ENCODE data around the gene UBAC2.

The UBAC2 gene

DNA sequence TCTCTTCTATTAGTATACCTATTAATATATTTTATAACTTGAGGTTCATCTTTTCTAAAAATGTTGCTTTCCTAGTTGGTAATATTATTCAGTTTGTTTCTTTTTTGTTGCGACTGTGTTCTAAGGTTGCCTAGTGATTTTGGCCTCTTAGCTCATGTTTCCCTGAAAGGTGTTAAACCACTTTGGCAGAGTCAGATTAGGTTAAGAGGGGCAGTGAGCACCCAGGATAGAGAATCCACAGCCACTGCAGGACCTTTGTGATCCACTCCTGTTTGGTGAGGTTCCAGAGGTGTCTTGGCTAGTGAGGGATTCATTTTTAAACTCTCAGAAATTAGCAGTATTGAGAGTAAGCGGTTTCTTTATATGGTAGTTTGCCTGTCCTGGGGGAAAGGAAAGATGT is 72.5 kb downstream of the UBAC2 start:
- DNase-seq, result no peak

DNA sequence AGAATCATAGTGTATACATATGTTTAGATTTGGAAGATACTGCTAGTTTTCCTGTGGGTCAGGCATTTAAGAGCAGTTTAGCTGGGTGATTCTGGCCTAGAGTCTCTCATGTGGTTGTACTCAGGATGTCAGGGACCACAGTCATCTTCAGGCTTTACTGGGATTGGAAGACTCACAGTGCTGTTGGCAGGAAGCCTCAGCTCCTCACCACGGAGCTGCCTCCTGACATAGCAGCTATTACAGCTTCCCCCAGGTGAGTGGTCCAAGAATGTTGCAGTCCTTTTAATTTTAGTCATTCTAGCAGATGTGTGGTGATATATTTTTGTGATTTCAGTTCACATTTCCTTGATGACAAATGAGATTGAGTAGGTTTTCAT is 74.4 kb downstream of the UBAC2 start:
- no peak for DNase-seq

DNA sequence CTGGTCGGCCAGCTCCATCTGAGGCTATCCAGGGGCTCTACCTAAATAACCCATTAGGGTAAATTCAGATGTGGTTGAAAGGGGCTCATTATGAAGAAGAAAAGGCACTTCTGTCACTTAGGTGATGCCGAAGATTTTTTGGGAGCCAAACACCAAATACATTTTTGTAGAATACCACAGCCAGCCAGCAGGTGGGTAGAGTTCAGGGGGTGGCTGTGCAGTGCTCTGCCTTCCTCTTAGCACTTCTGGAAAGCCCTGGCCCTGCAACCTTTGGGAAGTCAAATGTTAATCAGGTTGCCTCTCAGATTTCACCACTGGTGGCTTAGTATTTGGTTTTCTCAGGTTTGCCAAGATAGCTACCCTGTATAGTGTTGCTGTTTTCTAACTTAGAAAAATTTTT is 76.1 kb downstream of the UBAC2 start:
- DNase-seq, result no peak

DNA sequence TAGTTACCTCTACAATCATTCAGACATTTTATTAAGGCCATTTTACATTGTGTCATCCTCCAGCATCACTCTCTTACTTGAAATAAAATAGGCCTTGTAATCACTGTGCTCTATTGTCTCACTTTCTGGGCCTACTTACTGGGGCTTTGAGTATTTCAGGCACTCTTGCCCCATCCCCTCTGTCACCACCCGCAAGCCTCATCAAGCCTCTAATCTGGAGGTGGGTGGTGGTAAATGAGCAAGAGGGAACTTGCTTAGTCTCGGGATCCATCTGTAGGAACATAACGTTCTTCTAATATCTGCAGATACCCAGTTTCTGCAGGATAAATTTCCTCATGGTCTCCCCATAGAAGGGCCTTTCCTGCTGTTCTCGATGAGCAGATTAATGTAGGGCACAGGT is 77.0 kb downstream of the UBAC2 start:
- no peak for DNase-seq

DNA sequence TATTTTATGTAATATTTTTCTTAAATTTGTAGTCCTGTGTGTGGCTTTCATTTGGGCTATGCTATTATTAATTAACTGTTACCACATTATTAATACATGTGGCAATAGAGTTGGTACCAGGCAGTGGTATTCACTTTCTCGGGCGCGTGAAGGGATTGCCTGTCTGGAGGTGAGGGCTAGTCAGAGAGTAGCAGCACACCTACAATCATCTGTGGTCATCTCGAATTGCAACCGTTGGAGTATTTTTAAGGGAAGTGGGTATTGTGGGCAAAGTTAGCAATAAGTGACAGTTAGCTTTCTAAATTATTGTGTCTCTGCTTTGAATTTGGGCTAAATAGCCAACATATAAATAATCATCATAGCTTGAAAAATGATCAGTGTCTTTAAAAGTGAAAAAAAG is 77.5 kb downstream of the UBAC2 start:
- no peak for DNase-seq

DNA sequence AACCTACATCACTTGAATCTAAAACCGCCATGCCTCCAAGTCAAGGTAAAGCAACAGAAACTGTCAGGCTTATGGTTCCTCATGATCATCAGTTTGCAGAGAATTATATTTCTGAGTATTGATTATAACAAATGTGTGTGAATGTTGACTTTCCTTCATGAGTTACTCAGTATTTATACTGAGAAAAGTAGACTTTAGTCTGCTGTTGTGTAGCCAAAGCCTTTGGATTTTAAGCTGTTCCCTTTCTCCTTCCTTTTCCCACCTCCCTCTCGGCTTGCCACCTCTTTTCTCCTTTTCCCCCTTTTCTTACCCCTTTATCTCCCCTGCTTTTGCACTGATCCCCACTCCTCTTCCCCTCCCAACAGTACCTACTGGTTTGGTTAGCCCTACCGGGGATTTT is 78.2 kb downstream of the UBAC2 start:
- no peak for DNase-seq

DNA sequence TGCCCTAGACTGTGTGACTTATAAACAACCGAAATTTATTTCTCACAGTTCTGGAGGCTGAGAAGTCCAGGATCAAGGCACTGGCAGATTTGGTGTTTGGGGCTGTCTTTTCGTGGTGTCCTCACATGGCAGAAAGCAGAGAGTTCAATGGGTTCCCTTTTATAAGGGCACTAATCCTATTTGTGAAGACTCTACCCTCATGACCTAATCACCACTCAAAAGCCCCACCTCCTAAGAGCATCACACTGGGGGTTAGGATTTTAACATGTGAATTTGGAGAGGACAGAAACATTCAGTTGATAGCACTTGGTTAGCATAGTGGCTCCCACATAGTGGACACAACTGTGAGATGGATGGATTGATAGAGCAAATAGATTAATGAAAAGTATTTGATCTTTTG is 79.0 kb downstream of the UBAC2 start:
- DNase-seq, result no peak

DNA sequence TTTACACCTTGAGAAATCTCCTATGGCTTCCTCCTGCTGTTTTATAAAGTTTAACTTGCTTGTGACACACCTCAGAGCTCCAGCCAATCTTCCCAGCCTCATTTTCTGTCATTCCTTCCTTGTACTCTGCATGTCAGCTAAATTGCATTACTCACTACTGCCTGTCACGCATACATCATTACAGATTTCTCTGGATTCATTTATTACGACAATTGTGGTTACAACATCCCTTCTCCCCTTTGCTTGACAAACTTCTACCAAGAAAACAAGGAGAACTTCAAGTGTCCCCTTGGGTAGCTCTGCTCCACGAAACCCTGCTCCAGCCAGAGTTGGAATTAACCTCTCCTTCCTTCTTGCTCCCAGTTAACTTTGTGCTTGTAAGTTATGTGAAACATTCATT is 79.5 kb downstream of the UBAC2 start:
- no peak for DNase-seq

DNA sequence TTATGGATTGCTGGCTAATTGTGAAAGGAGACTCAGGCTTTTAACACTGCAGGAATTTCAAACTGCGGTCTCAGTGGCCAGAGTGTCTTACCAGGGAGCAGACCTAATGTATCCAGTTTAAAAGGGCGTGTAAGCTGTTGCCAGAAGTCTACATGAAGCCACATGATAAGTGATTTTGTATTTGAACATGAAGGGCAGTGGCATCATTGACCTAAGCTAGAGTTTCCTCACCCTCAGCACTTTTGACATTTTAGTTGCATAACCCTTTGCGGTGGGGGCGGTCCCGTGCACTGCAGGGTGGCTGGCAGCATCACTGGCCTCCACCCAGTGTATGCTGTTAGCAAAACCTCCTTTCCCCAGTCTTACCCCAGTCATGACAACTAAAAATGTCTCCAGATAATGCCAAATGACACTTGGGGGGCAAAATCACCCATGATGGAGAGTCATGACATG is 81.2 kb downstream of the UBAC2 start:
- peak; percentile 85 for DNase-seq

DNA sequence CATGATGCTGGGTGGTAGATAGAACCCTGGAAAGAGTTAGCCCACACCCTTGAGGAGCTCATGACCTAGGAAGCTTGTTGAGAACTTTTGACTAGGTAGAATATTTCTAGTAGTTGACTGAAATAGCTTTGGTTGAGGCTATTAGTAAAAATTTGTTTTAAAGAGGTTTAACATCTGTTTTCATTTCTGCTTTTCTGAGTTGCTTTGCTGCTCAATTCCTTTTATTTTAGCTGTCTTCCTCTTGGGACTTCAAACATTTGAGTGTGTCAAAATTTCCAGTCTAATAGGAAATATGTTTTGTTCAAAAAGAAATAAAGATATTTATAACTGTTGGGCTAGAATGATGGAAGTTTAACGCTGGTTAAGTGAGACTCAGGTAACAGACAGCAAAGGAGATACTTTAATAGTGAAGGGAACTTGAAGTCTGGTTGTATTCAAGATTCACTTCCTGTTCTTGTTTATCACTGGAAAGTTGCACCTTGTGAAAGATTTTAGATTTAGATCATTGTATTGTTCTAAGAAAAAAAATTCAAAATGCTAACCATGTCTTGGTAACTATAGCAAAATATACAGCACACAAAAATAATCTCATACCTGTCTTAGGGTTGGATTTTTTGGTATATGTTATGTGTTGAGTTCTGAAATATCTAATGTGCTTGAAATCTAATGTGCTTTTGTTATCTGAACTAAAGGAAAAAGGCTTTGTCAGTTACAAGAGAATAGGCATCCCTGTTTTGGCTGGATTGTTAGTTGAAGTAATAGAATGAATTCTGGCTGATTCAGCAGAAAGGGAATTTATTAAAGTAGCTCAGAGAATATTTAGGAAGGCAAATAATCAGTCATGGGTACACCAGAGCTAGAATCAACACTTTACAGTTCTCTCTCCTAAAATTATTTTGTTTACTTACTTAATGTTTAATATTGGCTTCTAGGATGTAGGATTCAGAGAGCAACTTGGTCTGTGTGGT is 81.9 kb downstream of the UBAC2 start:
- DNase-seq, result no peak

DNA sequence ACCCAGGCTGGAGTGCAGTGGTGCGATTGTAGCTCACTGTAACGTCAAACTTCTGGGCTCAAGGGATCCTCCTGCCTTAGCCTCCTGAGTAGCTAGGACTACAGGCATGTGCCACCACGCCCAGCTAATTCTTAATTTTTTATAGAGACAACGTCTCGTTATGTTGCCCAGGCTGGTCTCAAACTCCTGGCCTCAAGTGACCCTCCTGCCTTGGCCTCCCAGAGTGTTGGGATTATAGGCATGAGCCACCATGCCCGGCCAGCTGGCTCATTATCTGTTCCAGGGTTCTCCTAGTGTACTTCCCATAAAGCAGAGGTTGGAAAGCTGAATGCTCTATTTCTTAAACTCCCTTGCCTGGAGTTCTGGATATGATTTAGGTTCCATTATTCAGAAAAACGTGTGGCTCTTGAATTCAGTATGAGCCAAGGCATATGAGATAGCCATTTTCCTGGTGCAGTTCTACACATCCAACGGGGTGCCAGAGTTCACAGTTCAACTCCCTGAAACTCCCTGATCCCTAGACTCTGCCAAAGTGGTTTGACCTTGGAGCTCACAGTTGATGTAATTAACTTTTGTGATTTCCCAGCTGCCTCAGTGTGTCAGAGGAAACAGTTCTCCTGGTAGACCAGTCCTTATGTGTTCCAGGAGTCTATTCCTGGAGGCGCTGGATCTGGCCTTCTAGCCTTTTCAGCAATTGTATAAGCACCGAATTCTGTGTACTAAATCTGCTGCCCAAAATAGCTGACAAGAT is 85.0 kb downstream of the UBAC2 start:
- no peak for DNase-seq

DNA sequence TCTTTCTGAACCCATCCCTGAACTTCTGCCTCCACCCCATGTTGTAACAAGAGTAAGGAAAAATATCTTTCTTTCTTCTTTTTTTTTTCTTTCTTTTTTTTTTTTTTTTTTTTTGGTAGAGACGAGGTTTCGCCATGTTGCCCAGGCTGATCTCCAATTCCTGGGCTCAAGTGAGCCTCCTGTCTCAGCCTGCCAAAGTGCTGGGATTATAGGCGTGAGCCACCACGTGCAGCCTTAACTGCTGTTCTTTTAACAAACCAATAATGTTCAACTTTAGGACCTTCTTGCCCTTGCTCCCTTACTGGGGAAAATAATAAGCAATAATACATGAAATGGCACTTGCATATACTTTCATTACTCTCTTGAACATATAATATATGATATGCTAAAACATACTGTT is 86.9 kb downstream of the UBAC2 start:
- DNase-seq, result no peak

DNA sequence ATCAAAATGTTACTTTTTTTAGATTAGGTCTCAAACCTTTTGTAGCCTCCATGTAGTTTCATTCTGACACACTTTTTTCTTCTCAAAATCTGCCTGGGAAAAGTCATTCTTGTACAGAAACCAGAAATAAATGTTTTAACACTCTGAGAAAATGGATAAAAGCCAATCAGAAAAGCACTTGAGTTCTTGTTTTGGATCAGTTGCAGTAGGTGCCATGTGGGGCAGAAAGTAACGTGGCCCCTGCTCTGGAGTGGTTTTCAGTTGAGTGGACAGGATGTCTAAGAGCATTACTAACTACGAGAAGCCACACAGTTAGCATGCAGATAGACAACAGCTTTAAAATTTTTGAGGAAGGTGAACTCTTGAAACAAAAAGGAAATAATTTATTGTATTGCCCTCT is 87.4 kb downstream of the UBAC2 start:
- no peak for DNase-seq

DNA sequence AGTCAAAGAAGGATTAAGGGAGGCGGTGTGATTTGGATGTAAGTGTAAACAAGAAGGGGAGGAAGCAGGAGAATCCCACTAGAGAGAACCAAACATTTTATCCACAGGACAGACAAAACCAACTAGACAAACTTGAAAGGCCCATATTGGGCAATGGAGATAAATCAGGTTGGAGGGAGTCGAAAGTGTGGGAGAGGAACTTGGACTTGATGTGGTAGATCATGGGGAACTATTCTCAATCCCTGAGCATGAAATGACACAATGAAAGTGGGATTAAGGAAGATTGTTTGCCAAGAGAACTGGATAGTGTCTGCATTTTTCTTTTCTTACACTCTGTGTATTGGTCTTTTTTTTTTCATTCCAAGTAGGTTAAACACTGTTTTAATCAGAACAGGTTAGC is 88.6 kb downstream of the UBAC2 start:
- no peak for DNase-seq

DNA sequence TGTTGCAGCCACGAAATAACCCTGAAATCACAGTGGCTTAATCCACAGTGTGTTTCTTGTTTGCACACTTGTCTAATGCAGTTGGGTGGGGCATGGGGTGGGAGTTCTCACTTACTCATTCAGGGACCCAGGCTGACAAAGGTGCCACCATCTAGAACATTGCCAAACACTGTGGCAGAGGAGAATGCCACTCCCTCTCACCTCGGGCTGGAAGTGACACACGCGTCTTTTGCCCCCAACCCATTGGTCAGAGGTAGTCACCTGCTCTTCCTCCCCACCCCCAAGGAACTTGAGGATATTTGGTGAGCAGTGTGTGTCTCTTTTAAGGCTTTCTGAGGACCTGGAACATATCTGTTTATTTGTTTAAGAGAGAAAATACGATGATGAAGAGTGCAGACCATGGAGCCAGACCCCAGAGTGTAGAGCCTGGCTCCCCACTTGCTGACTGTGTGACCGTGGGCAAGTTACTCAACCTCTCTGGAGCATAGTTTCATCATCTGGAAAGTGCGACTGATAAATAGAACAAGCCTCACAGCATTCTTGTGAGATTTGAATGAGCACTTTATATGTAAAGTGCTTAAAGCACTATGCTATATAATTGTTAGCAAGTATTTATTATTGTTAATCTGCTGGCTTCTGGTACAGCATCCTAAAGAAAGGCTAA is 89.2 kb downstream of the UBAC2 start:
- peak; percentile 56 for DNase-seq

DNA sequence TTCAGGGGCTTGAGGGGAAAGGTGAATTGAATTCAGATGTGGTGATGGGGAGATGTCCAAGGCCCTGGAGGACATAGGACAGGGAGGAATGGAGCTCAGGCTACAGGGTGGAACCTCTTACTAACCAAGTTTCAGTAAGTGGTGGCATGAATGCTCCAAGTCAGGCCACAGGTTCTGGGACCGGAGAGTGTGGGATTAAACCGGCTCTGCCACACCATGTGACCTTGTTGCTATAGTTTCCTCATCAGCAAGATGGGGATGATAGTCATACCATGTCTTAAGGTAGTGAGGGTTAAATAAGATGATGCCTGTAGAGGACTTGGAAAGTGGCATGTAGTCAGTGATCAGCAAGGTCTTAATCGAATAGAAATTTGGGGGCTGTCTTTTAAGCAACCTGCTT is 90.2 kb downstream of the UBAC2 start:
- DNase-seq, result no peak

DNA sequence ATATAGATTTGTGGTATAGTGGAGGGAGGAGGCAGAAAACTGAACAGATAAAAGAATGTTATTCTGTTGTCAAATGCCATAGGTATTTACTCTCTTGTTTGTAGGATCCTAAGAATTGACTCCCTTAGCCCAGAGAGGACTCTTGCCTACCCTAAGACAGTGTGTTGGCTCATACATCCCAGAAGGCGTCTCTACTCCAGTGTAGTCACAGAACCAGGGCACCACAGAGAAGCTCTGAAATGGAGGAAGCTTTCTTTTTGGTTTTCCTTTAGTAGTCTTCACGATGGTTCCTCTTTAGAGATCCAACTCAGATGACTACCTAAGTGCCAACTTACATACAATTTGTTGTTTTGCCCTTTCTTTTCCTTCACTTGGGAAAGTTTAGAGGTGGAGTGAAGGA is 92.5 kb downstream of the UBAC2 start:
- no peak for DNase-seq

DNA sequence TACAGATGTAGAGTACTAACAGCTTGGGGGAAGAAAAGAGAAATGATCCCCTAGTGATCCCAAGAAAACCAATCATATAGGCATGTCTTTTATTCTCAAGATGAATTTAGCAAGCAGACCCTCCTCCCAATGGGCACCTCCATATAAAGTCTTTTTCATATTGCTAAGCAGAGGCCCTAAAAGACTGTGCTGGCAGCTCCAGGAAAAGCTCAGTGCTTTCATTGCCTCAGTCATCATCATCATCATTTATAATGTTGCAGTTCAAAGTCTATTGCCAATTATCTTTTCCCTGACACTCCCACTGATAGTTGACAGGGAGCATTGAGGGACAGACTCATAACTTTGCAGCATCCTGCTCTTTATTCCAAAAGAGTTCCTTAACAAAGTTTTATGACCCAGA is 93.5 kb downstream of the UBAC2 start:
- no peak for DNase-seq

DNA sequence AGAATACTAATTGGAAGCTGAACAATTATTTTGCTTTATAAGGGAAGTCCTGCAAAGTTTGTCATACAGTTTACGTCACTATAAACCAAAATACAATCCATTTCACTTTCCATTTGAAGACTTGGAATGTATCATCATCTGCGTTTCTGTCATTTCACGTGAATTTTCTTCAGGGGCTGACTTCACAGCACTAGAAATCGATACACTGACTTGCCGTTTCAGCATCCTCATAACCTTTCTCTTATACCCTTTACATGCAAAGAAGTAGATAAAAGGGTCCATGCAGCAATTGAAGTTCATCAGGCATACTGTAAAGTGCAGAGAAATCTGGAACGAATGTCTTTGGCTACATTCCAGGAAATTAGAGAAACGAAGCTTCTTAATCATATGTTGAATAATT is 94.3 kb downstream of the UBAC2 start:
- no peak for DNase-seq

DNA sequence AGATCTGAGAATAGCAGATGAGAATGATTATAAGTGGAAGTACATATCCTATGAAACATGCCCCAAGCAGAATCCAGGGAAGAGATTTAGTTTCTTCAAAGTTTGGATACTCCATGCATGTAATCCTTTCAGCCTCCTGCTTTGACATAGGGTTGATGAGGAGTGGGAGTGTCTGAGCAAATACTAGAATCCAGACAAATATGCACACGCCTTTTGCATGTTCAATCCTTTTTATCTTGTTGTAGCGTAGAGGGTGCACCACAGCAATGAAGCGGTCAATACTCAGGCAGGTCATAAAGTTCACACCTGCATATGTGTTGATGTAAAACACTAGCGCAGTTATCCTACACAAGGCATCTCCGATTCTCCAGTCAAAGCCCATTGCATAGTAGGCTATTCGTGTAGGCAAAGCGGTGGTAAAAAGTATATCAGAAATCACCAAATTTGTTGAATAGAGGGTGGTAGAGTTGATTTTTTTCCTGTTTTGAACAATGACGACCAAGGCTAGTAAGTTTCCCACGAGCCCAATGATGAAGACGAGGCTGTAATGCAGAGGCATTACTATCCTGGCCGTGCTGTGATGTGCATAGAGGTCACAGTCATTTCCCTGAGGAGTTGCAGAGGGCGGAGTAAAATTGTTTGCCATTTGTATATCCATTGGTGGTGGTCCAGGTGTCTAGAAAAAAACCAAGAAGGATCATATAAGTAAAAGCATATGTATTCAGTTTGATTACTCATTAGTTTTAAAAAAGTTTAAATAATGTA is 95.0 kb downstream of the UBAC2 start:
- DNase-seq, result no peak

DNA sequence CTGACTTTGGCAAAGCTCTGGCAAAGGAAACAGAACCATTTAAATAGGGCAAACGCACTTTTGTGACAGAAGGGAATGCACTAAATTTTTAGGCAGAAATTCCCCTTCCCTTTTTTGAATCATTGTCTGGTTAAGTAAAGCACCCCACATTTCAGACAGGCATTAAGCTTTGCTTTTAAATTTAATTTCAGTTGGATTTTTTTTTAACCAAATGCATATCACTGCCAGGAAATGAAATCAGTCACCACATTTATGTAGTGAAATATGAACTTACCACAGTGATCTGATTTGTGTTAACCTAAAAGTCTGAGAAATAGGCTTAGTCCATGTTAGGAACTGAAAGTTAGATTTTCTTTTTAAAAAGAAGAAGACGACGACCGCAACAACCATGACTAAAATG is 95.7 kb downstream of the UBAC2 start:
- DNase-seq, result no peak

DNA sequence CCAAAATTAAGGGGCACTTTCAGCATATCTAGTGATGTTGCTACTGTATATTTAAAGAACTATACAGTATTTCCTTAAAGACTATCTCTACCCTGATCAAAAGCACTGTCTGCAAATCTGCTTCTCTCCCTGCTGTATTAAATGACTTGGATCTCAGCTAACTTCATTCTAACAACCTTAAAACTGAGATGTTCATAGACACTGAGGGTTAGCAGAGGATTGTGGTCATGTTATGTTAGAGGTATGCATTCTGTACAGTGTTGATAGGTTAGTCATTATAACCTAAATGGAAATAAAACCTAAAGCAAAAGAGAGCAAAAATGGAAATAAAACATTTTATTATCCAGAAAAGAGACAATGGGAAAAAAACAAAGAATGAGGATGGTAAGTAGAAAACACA is 96.7 kb downstream of the UBAC2 start:
- no peak for DNase-seq

DNA sequence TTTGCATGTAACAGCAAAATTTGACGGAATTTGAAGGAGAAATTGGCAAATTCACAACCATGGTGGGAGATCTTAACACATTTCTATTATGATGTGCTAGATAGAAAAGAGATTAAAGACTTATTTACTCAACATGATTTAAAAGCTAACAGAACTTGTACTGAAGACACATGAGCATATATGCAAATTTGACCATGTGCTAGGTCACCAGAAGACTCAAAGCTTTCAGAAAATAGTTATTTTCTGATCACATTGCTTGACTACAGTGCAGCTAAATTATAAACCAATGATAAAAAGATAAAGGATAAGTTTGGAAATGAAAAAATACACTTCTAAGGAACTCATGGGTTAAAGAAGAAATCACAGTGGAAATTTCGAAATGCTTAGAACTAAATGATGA is 97.4 kb downstream of the UBAC2 start:
- no peak for DNase-seq
